Lung microvascular endothelial cell (primary cell): ENCODE measurements around the gene PRKN. TPM values are rescaled to one million over a fixed set of nuclear protein-coding genes. Genes with fewer than 3 reads are reported as not detected.

Experiments
- DNase-seq, 2 donors: peaks; one replicate each; pipeline versions ENCODE4 v3.0.0 to v3.0.0-alpha.2; 2010; ENCODE audit warnings: low read depth in 2 of 2
- total RNA-seq: library from RNA; depleted of rRNA; stranded (reverse); fragments of >200 nt; gene quantifications from 2 replicates; pipeline ENCODE4 v1.2.1, GENCODE V29; 2014

The PRKN gene
- total RNA-seq, 1 donor from 2014 or later, result 0.40 TPM

- no peak for DNase-seq
Observed at GRCh38 chr6:162675503-162675902, 52.1 kb downstream of the PRKN start.

- no peak for DNase-seq
Observed at GRCh38 chr6:162674452-162674851, 53.1 kb downstream of the PRKN start.

GRCh38 chr6:162671580-162672165 is 55.9 kb downstream of the PRKN start:
- no peak for DNase-seq

GRCh38 chr6:162670345-162670744 is 57.2 kb downstream of the PRKN start:
- no peak for DNase-seq

GRCh38 chr6:162666246-162666645 is 61.3 kb downstream of the PRKN start:
- no peak for DNase-seq

GRCh38 chr6:162653808-162654207 is 73.8 kb downstream of the PRKN start:
- no peak for DNase-seq

GRCh38 chr6:162651505-162651904 is 76.1 kb downstream of the PRKN start:
- no peak for DNase-seq

- no peak for DNase-seq
Observed at GRCh38 chr6:162649271-162649670, 78.3 kb downstream of the PRKN start.

GRCh38 chr6:162644153-162644552 is 83.4 kb downstream of the PRKN start:
- DNase-seq, result no peak

GRCh38 chr6:162640756-162641155 is 86.8 kb downstream of the PRKN start:
- no peak for DNase-seq

GRCh38 chr6:162639951-162640350 is 87.6 kb downstream of the PRKN start:
- DNase-seq, result no peak

- no peak for DNase-seq
Observed at GRCh38 chr6:162638931-162639574, 88.5 kb downstream of the PRKN start.

- DNase-seq, result no peak
Observed at GRCh38 chr6:162637317-162637716, 90.2 kb downstream of the PRKN start.

- DNase-seq, result no peak
Observed at GRCh38 chr6:162636167-162636566, 91.4 kb downstream of the PRKN start.

- DNase-seq, result no peak
Observed at GRCh38 chr6:162631546-162631945, 96.0 kb downstream of the PRKN start.

- DNase-seq, result no peak
Observed at GRCh38 chr6:162630069-162630468, 97.5 kb downstream of the PRKN start.

- no peak for DNase-seq
Observed at GRCh38 chr6:162627825-162628224, 99.7 kb downstream of the PRKN start.

GRCh38 chr6:162627362-162627761 is 100.2 kb downstream of the PRKN start:
- DNase-seq, result no peak

GRCh38 chr6:162626869-162627268 is 100.7 kb downstream of the PRKN start:
- no peak for DNase-seq

GRCh38 chr6:162625846-162626540 is 101.6 kb downstream of the PRKN start:
- no peak for DNase-seq

- DNase-seq, result no peak
Observed at GRCh38 chr6:162622572-162622971, 105.0 kb downstream of the PRKN start.

- no peak for DNase-seq
Observed at GRCh38 chr6:162621246-162621645, 106.3 kb downstream of the PRKN start.

- no peak for DNase-seq
Observed at GRCh38 chr6:162620073-162620472, 107.5 kb downstream of the PRKN start.
